ENCODE results near the gene NCBP1. TPM values are rescaled to one million over a fixed set of nuclear protein-coding genes. Genes with fewer than 3 reads are reported as not detected.
"Not testable (repeated sequence)": the region's sequence is repeated elsewhere in the genome, so short reads cannot be mapped to it uniquely, and the experiment has no call there.

NCBP1 gene
- total RNA-seq, 1 donor from 2014 or later, result 52.2 TPM

- TF ChIP-seq, protein P1, sequence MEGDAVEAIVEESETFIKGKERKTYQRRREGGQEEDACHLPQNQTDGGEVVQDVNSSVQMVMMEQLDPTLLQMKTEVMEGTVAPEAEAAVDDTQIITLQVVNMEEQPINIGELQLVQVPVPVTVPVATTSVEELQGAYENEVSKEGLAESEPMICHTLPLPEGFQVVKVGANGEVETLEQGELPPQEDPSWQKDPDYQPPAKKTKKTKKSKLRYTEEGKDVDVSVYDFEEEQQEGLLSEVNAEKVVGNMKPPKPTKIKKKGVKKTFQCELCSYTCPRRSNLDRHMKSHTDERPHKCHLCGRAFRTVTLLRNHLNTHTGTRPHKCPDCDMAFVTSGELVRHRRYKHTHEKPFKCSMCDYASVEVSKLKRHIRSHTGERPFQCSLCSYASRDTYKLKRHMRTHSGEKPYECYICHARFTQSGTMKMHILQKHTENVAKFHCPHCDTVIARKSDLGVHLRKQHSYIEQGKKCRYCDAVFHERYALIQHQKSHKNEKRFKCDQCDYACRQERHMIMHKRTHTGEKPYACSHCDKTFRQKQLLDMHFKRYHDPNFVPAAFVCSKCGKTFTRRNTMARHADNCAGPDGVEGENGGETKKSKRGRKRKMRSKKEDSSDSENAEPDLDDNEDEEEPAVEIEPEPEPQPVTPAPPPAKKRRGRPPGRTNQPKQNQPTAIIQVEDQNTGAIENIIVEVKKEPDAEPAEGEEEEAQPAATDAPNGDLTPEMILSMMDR (conservative IDR thresholded peaks at IDR 0.05), result no peak
- Mint-ChIP-seq H3K4me1 (peaks cover 4% of the 10 kb centered on the region), H3K4me3 (no peak overlapping the region), H3K36me3 (ENCODE audit: low read depth) (peaks cover 2% of the 10 kb centered on the region), H3K27ac (ENCODE audit: unreplicated experiment) (no peak overlapping the region), H3K27me3 (ENCODE audit: low read depth) (no peaks in the 10 kb centered on the region), H3K9me3 (no peaks in the 10 kb centered on the region)
- no peak for DNase-seq (ENCODE audit: low read depth, low spot score)
Observed at GRCh38 chr9:97601228-97601898, 32.3 kb upstream of the NCBP1 start.

DNA sequence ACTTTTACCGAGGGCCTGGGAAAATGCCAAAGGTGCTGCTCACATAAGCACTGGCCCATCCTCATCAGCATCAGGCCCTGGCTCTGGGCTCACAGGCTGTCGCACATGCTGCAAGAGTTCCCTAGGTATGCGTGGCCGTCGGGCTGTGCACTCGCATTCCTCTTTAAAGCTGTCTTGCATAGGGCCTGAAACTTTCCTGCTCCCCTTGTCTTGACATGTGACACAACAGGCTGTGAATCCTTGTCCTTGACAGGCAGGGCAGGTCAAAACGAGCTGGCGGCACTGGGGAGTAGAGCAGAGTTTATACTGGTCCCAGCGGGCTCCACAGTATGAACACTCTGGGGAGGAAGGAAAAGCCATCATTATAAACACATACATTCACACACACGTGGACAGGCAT lies 31.2 kb upstream of the NCBP1 start:
- TF ChIP-seq, protein P1 (conservative IDR thresholded peaks at IDR 0.05), result no peak
- no peak overlapping the region for H3K27ac Mint-ChIP-seq (ENCODE audit: unreplicated experiment)
- no peak for DNase-seq (ENCODE audit: low read depth, low spot score)
- H3K27me3 Mint-ChIP-seq (ENCODE audit: low read depth), result no peaks in the 10 kb centered on the region
- H3K4me1 Mint-ChIP-seq, result peaks cover 4% of the 10 kb centered on the region
- no peak overlapping the region for H3K4me3 Mint-ChIP-seq
- no peaks in the 10 kb centered on the region for H3K9me3 Mint-ChIP-seq
- H3K36me3 Mint-ChIP-seq (ENCODE audit: low read depth), result peaks cover 2% of the 10 kb centered on the region

- TF ChIP-seq, protein P1 (conservative IDR thresholded peaks at IDR 0.05), result no peak
- DNase-seq (ENCODE audit: low read depth, low spot score), result no peak
- Mint-ChIP-seq H3K27me3 (ENCODE audit: low read depth) (no peaks in the 10 kb centered on the region), H3K4me1 (no peaks in the 10 kb centered on the region), H3K4me3 (no peak overlapping the region), H3K36me3 (ENCODE audit: low read depth) (peaks cover 2% of the 10 kb centered on the region), H3K27ac (ENCODE audit: unreplicated experiment) (no peak overlapping the region), H3K9me3 (no peaks in the 10 kb centered on the region)
Observed at GRCh38 chr9:97604901-97605645, 28.5 kb upstream of the NCBP1 start.

- Mint-ChIP-seq H3K27ac (ENCODE audit: unreplicated experiment) (no peak overlapping the region), H3K4me1 (no peaks in the 10 kb centered on the region), H3K27me3 (ENCODE audit: low read depth) (no peaks in the 10 kb centered on the region), H3K36me3 (ENCODE audit: low read depth) (peaks cover 11% of the 10 kb centered on the region), H3K4me3 (no peak overlapping the region), H3K9me3 (no peaks in the 10 kb centered on the region)
- DNase-seq (ENCODE audit: low read depth, low spot score), result peak; percentile 59
- TF ChIP-seq, protein P1 (conservative IDR thresholded peaks at IDR 0.05), result peak; percentile 89
Observed at GRCh38 chr9:97615439-97616072, 18.1 kb upstream of the NCBP1 start.

- no peaks in the 10 kb centered on the region for H3K27me3 Mint-ChIP-seq (ENCODE audit: low read depth)
- H3K4me1 Mint-ChIP-seq, result no peaks in the 10 kb centered on the region
- no peaks in the 10 kb centered on the region for H3K9me3 Mint-ChIP-seq
- H3K27ac Mint-ChIP-seq (ENCODE audit: unreplicated experiment), result no peak overlapping the region
- no peak for DNase-seq (ENCODE audit: low read depth, low spot score)
- no peak overlapping the region for H3K4me3 Mint-ChIP-seq
- peaks cover 26% of the 10 kb centered on the region for H3K36me3 Mint-ChIP-seq (ENCODE audit: low read depth)
- TF ChIP-seq, protein P1 (conservative IDR thresholded peaks at IDR 0.05), result no peak
Observed at GRCh38 chr9:97617939-97618416, 15.6 kb upstream of the NCBP1 start.

DNA sequence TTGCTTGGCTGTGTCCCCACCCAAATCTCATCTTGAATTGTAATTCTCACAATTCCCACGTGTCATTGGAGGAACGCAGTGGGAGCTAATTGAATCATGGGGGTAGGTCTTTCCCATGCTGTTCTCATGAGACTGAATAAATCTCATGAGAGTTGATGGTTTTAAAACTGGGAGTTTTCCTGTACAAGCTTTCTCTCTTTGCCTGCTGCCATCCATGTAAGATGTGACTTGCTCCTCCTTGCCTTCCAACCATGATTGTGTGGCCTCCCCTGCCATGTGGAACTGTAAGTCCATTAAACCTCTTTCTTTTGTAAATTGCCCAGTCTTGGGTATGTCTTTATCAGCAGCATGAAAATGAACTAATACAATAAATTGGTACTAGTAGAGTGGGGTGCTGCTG lies 13.6 kb upstream of the NCBP1 start:
- H3K36me3 Mint-ChIP-seq (ENCODE audit: low read depth), result peaks cover 39% of the 10 kb centered on the region
- not testable (repeated sequence) for H3K9me3 Mint-ChIP-seq; H3K4me3 Mint-ChIP-seq; DNase-seq (ENCODE audit: low read depth, low spot score); H3K4me1 Mint-ChIP-seq; H3K27me3 Mint-ChIP-seq (ENCODE audit: low read depth); H3K27ac Mint-ChIP-seq (ENCODE audit: unreplicated experiment)

DNA sequence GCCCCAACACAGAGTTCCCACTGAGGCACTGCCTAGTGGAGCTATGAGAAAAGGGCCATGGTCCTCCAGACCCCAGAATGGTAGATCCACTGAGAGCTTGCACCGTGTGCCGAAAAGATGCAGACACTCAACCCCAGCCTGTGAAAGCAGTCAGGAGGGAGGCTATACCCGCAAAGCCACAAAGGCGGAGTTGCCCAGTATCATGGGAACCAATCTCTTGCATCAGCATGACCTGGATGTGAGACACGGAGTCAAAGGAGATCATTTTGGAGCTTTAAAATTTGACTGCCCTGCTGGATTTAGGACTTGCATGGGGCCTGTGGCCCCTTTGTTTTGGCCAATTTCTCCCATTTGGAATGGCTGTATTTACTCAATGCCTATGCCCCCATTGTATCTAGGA lies 11.1 kb upstream of the NCBP1 start:
- not testable (repeated sequence) for H3K9me3 Mint-ChIP-seq; H3K4me3 Mint-ChIP-seq; H3K27me3 Mint-ChIP-seq (ENCODE audit: low read depth); H3K4me1 Mint-ChIP-seq; DNase-seq (ENCODE audit: low read depth, low spot score); H3K27ac Mint-ChIP-seq (ENCODE audit: unreplicated experiment)
- H3K36me3 Mint-ChIP-seq (ENCODE audit: low read depth), result peaks cover 39% of the 10 kb centered on the region
